Mesendoderm (in vitro differentiated cells): Measurements from ENCODE around the gene YIPF2.

Experiments
- DNase-seq: peaks from one replicate; pipeline ENCODE4 v3.0.0; 2013
- H2AK5ac ChIP-seq: 2 replicates; pipeline ENCODE4 v1.6.1; 2013; ENCODE audit warnings: low read length, inconsistent platforms
- H2BK120ac ChIP-seq: 2 replicates; pipeline ENCODE4 v1.6.1; 2013; ENCODE audit warnings: low read depth, mild to moderate bottlenecking, low read length, moderate library complexity, mixed read lengths
- H2BK15ac ChIP-seq: replicated peaks from 2 replicates; pipeline ENCODE4 v1.6.1; 2013; ENCODE audit warnings: low read depth, mild to moderate bottlenecking, moderate library complexity
- H2BK5ac ChIP-seq: 2 replicates; pipeline ENCODE4 v1.6.1; 2013; ENCODE audit warnings: low read length, inconsistent platforms
- H3K18ac ChIP-seq: 2 replicates; pipeline ENCODE4 v1.6.1; 2013; ENCODE audit warnings: mild to moderate bottlenecking, low read length, mixed read lengths
- H3K23ac ChIP-seq: one replicate; pipeline ENCODE4 v1.6.1; 2013; ENCODE audit warnings: low read length
- H3K27ac ChIP-seq: 2 replicates; pipeline ENCODE4 v1.5.1; 2013; ENCODE audit warnings: low read depth, mild to moderate bottlenecking, inconsistent platforms, low read length, moderate library complexity
- H3K27me3 ChIP-seq: 2 replicates; pipeline ENCODE4 v1.6.1; 2013; ENCODE audit warnings: low read length, control low read depth, mild to moderate bottlenecking, inconsistent platforms; ENCODE audit not compliant: insufficient read depth, poor library complexity
- H3K36me3 ChIP-seq: 2 replicates; pipeline ENCODE4 v1.6.1; 2013; ENCODE audit warnings: low read length, inconsistent platforms; ENCODE audit not compliant: control insufficient read depth, insufficient read depth
- H3K4ac ChIP-seq: one replicate; pipeline ENCODE4 v1.6.1; 2013; ENCODE audit warnings: low read depth, mild to moderate bottlenecking, low read length, moderate library complexity
- H3K4me1 ChIP-seq: 2 replicates; pipeline ENCODE4 v1.6.1; 2013; ENCODE audit warnings: low read depth, low read length, inconsistent platforms; ENCODE audit not compliant: control insufficient read depth
- H3K4me2 ChIP-seq: 2 replicates; pipeline ENCODE4 v1.6.1; 2013; ENCODE audit warnings: low read length
- H3K4me3 ChIP-seq: 2 replicates; pipeline ENCODE4 v1.5.1; 2013; ENCODE audit warnings: mild to moderate bottlenecking, low read length
- H3K56ac ChIP-seq: one replicate; pipeline ENCODE4 v1.6.1; 2013; ENCODE audit warnings: low read length
- H3K79me1 ChIP-seq: 2 replicates; pipeline ENCODE4 v1.6.1; 2013; ENCODE audit warnings: low read length, inconsistent platforms
- H3K79me2 ChIP-seq: 2 replicates; pipeline ENCODE4 v1.6.1; 2013; ENCODE audit warnings: mild to moderate bottlenecking, low read length; ENCODE audit not compliant: control insufficient read depth, insufficient read depth
- H3K9ac ChIP-seq: 2 replicates; pipeline ENCODE4 v1.6.1; 2013; ENCODE audit warnings: low read length, inconsistent platforms
- H4K5ac ChIP-seq: one replicate; pipeline ENCODE4 v1.6.1; 2013; ENCODE audit warnings: low read length
- H4K8ac ChIP-seq: one replicate; pipeline ENCODE4 v1.6.1; 2013; ENCODE audit warnings: low read depth, mild to moderate bottlenecking, control low read depth, low read length, moderate library complexity
- WGBS: extraction: QIAGEN DNeasy Blood & Tissue Kit; methylation state at CpG from one replicate; pipeline ENCODE4 v1.1.7; 2013; ENCODE audit warnings: low lambda C conversion rate, missing lambda C conversion rate; ENCODE audit not compliant: insufficient coverage; ENCODE audit errors: extremely low coverage; 5-methylcytosine and 5-hydroxymethylcytosine counted together

Gene YIPF2

GRCh38 chr19:10921199-10921909, 7.1 kb downstream of the YIPF2 start:
- H3K4me3 ChIP-seq, result no peak overlapping the region
- no CpG with 5 or more reads among the region's 43 CpGs for WGBS

GRCh38 chr19:10920781-10921180, 7.7 kb downstream of the YIPF2 start:
- no peak overlapping the region for H3K4me3 ChIP-seq
- no peak overlapping the region for H3K4ac ChIP-seq
- no peak overlapping the region for H2BK120ac ChIP-seq
- no peak overlapping the region for H2BK15ac ChIP-seq
- no peak overlapping the region for H3K27ac ChIP-seq
- H2AK5ac ChIP-seq, result no peak overlapping the region
- no peak overlapping the region for H4K8ac ChIP-seq
- WGBS, result no CpG with 5 or more reads among the region's 16 CpGs
- no peak overlapping the region for H2BK5ac ChIP-seq
- H3K56ac ChIP-seq, result no peak overlapping the region
- no peaks in the 10 kb centered on the region for H3K27me3 ChIP-seq
- H3K4me1 ChIP-seq, result no peaks in the 10 kb centered on the region
- H3K4me2 ChIP-seq, result no peak overlapping the region
- no peaks in the 10 kb centered on the region for H3K79me2 ChIP-seq
- H3K36me3 ChIP-seq, result peaks cover 10% of the 10 kb centered on the region
- no peak overlapping the region for H3K18ac ChIP-seq
- no peaks in the 10 kb centered on the region for H3K79me1 ChIP-seq
- no peak for DNase-seq
- no peak overlapping the region for H4K5ac ChIP-seq
- H3K23ac ChIP-seq, result no peak overlapping the region
- no peak overlapping the region for H3K9ac ChIP-seq

More at GRCh38 chr19:10921199-10921909, 7.1 kb downstream of the YIPF2 start:
- Histone ChIP-seq H3K56ac (no peak overlapping the region), H3K4me2 (no peak overlapping the region), H3K18ac (no peak overlapping the region), H3K9ac (no peak overlapping the region), H3K4me1 (no peaks in the 10 kb centered on the region), H3K27ac (no peak overlapping the region), H3K36me3 (peaks cover 10% of the 10 kb centered on the region), H4K8ac (no peak overlapping the region), H4K5ac (no peak overlapping the region), H3K79me2 (no peaks in the 10 kb centered on the region), H3K4ac (no peak overlapping the region), H2AK5ac (no peak overlapping the region), H3K23ac (no peak overlapping the region), H2BK5ac (no peak overlapping the region), H3K79me1 (no peaks in the 10 kb centered on the region), H2BK15ac (no peak overlapping the region), H2BK120ac (no peak overlapping the region), H3K27me3 (no peaks in the 10 kb centered on the region)
- DNase-seq, result no peak

GRCh38 chr19:10920288-10920655, 8.2 kb downstream of the YIPF2 start:
- peaks cover 10% of the 10 kb centered on the region for H3K36me3 ChIP-seq
- H2BK5ac ChIP-seq, result no peak overlapping the region
- H3K23ac ChIP-seq, result no peak overlapping the region
- H2AK5ac ChIP-seq, result no peak overlapping the region
- no peak overlapping the region for H2BK120ac ChIP-seq
- H3K79me2 ChIP-seq, result no peaks in the 10 kb centered on the region
- H3K27ac ChIP-seq, result no peak overlapping the region
- H3K4me3 ChIP-seq, result no peak overlapping the region
- H3K18ac ChIP-seq, result no peak overlapping the region
- no peak overlapping the region for H3K4me2 ChIP-seq
- no peak overlapping the region for H2BK15ac ChIP-seq
- no peak for DNase-seq
- H4K8ac ChIP-seq, result no peak overlapping the region
- no peaks in the 10 kb centered on the region for H3K27me3 ChIP-seq
- H3K4me1 ChIP-seq, result no peaks in the 10 kb centered on the region
- WGBS, result no CpG with 5 or more reads among the region's 10 CpGs
- H4K5ac ChIP-seq, result no peak overlapping the region
- H3K79me1 ChIP-seq, result no peaks in the 10 kb centered on the region
- no peak overlapping the region for H3K56ac ChIP-seq
- no peak overlapping the region for H3K9ac ChIP-seq
- no peak overlapping the region for H3K4ac ChIP-seq

DNA sequence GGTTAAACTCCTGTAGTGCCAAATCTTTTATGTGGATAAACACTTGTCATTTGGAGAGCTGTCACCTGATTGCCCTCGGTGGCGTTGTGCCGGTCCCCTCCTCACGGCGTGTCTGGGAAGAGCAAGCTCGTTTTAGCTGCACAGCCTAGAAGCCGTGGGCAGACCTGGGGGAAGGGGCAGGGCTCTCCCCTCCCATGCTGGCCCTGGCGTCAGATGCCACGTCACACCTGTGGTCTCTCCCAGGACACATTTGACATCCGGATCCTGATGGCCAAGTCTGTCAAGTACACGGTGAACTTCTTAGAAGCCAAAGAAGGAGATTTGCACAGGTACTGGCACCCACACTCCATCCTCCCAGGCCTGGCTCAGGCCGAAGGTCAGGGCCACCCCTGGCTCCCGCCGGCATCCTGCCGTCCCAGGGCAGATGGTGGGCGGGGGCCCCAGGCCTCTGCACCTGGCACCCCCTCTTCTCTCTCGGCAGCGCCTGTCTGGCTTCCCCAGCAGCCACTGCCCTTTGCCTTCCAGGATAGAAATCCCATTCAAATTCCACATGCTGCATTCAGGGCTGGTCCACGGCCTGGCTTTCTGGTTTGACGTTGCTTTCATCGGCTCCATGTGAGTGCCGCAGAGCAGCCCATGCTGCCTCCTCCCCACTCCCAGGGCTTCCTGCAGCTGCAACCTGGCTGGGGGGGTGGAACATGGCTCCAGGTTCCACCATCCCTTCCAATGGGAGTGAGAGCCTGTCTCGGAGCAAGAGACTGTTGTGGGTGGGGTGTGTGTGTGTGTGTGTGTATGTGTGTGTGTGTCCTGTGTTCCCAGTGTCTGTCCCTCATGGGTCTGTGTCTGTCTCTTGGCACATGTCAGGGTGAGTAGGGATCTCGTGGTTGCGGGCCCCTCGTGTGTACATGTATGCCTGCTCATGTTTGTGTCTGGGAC, 8.8 kb downstream of the YIPF2 start:
- no peak for DNase-seq
- Histone ChIP-seq H3K18ac (no peak overlapping the region), H3K9ac (no peak overlapping the region), H3K4me1 (no peaks in the 10 kb centered on the region), H3K4ac (no peak overlapping the region), H4K5ac (no peak overlapping the region), H3K36me3 (peaks cover 10% of the 10 kb centered on the region), H2AK5ac (no peak overlapping the region), H2BK120ac (no peak overlapping the region), H3K79me1 (no peaks in the 10 kb centered on the region), H3K23ac (no peak overlapping the region), H3K56ac (no peak overlapping the region), H3K79me2 (no peaks in the 10 kb centered on the region), H3K27ac (no peak overlapping the region), H3K4me3 (no peak overlapping the region), H3K27me3 (no peaks in the 10 kb centered on the region), H3K4me2 (no peak overlapping the region), H2BK5ac (no peak overlapping the region), H2BK15ac (no peak overlapping the region), H4K8ac (no peak overlapping the region)
- WGBS, result no CpG with 5 or more reads among the region's 26 CpGs

DNA sequence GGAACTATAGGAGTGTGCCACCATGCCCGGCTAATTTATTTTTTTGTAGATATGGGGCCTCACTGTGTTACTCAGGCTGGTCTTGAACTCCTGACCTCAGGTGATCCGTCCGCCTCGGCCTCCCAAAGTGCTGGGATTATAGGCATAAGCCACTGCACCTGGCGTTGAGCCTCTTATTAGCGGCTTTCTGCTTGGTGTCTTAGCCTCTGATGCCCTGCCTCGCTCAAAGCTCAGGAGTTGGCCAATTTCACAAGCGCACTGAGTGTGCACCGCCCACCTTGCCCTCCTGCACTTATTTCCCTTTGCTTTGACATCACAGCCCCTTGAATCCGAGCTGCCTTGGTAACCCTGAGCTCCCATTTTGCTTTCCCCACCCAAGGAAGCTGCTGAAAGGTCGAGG, 10.1 kb downstream of the YIPF2 start:
- H3K79me1 ChIP-seq, result no peaks in the 10 kb centered on the region
- H2BK120ac ChIP-seq, result no peak overlapping the region
- no peak overlapping the region for H3K27ac ChIP-seq
- no peak overlapping the region for H4K8ac ChIP-seq
- H3K36me3 ChIP-seq, result peaks cover 5% of the 10 kb centered on the region
- no peak overlapping the region for H3K4me3 ChIP-seq
- H3K4me2 ChIP-seq, result no peak overlapping the region
- no peak overlapping the region for H2BK15ac ChIP-seq
- H3K56ac ChIP-seq, result no peak overlapping the region
- H3K79me2 ChIP-seq, result no peaks in the 10 kb centered on the region
- no peaks in the 10 kb centered on the region for H3K27me3 ChIP-seq
- H3K23ac ChIP-seq, result no peak overlapping the region
- no peak overlapping the region for H4K5ac ChIP-seq
- H3K9ac ChIP-seq, result no peak overlapping the region
- H3K4me1 ChIP-seq, result no peaks in the 10 kb centered on the region
- no peak for DNase-seq
- no peak overlapping the region for H3K4ac ChIP-seq
- no peak overlapping the region for H2BK5ac ChIP-seq
- H2AK5ac ChIP-seq, result no peak overlapping the region
- no peak overlapping the region for H3K18ac ChIP-seq
- no CpG with 5 or more reads among the region's 11 CpGs for WGBS
